Posterior cingulate gyrus (tissue), 11 donors: ENCODE measurements around the gene RGMA.

ENCODE experiments used
- DNase-seq, 10 donors: peaks; one replicate each; pipeline versions ENCODE4 v3.0.0 to v3.0.0-alpha.2; 2020 to 2021; ENCODE audit warnings: mixed read lengths in 3 of 10
- intact Hi-C: fragments of 100-400 bp; cut with DNase I; formaldehyde crosslinking; loops from one replicate; pipeline ENCODE4 v1.15.1; 2023

RGMA gene

DNA sequence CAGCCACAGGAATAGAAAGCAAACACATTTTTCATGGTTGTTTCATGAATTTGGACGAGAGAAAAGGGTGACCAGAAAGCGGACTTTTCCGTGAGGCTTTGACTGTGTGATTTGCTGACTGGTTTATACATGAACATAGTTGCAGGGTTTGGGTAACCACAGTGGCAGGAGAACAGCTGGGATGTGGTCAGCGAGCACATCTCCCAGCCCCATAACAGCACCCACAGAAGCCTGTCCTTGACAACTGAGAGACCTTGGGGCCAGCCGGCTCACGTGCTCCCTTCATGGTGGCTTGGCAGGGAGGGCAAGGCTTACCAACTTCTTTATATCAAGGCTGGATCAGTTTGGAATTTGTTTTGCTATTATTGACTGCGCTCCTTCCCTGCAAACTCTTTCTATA is 13.2 kb upstream of the RGMA start:
- intact Hi-C loops, result no loop called here
- no peak for DNase-seq

DNA sequence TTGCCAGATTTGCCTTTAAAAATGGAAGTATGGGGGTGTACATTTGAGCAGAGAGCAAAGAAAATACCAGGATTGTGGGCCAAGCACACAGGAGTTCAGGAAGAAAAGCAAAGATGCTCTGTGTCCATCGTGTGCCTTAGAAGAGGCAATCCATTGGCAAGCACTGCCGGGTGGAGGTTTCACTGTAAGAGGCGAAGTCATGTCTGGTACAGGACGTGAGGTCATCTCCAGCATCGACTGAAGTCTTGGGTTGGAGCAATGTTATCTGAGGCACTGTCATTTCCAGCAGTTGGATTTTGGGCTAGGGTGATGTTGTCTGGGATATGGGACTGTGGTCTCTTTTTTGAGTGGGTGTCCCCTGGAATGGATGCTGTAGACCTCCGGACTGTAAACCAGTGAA is 4.8 kb upstream of the RGMA start:
- intact Hi-C loops, result no loop called here

DNA sequence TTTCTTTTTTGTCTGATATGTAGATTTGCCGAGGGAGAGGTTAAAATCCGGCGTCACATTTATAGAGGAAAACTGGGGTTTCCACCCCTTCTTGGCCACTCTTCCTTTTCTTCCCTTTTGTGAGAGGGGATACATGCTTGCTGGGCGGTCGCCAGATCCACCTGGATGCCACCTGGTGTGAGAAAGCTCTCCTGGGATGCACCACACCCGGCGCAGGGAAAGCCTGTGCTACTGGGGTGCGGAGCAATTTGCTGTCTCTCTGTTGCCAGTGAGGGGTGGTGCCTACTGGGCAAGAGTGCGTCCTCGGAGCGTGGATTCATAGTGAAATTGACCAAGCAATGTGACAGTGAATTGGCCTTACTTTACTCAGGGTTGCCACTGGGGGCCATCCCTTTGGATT is 2.5 kb upstream of the RGMA start:
- intact Hi-C loops, result no loop called here
- DNase-seq, result peak in 1 of 10 donors; percentile 85

More for the DNA sequence above, 4.8 kb upstream of the RGMA start:
- DNase-seq, result no peak

DNA sequence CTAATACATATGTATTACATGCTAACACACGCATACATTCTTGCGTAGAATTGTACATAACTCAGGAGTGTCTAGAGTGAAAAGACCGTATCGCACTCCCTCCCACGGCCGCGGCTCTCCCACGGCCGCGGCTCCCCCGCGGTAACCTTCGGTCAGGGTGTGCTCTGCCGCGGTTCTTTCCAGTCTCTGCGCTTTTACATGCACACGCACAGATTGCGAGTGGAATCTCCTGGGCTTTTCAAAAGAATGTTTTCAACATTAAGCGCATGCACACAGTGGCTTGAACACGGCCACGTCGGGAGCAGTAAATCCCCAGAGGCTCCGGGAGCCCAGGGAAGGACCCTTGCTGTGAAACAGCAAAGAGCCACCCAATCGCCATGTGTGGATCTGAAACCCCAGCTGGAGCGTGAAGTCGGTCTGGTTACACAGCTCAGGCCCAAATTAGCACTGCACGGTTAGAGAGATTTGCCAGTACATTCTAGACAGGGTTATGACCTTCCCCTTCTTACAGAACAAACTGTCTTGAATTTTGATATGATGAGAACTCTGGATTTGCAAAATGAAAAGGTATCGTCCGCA is 805 bp upstream of the RGMA start:
- no peak for DNase-seq
- intact Hi-C loops, result loop anchor here (2.0 to 10.0 kb wide), 2 partner anchors 885 to 1031 kb away; no protein-coding TSS in a partner anchor

DNA sequence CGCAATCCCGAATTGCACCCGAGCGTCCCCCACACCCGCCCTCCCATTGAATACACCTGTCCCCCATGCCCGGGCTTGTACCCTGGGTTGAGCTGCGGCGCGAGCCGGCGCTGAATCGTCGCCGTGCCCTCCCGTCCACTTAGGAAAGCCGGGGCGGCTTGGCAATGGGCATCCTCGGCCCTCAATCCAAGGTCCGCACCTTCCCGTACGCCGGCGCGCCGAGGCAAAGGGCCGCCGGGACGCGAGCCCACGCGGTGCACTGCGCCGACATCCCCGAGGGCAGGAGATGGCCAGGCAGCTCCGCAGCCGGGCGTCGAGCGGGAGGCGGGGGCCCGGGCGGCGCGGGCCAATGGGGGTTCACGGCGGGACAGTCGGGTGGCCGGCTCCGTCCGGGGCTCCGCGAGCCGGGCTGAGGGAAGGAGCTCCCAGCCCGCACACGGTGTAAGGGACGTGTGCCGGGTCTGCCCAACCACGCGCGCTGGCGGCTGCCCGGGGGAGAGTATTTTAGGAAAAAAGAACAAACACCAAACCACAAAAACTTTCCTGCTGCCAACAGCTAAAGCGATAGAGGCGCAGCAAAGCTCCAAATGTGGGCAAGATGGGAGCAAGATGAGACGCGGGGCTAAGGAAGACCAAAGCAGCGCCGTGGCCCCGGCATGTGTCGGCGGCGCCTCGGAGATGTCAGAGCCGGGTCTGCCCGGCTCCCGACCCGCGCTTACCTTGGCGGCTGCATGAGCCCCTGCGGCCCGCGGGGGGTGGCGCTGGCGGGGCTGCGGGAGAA is 621 bp downstream of the RGMA start:
- DNase-seq, result peak in 2 of 10 donors; percentile 32 to 84
- intact Hi-C loops, result loop anchor here (2.0 to 10.0 kb wide), 2 partner anchors 886 to 1032 kb away; no protein-coding TSS in a partner anchor

DNA sequence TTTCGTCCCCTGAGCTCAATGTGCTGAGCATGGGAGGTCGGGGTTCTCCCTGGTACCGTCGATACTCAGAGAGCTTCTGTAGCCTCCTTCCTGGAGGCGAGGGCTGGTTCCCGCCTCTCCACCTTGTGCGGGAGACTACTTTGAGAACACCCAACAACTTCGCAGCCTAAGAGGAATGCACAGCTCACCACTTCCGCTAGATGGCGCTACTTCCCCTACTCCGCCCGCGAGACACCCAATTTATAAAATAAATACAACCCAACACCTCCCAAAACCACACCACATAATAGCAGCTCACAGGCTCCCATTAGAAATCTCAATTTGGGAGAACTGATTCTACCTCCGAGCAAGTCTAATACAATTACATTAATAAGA is 1.2 kb downstream of the RGMA start:
- DNase-seq, result peak in 9 of 10 donors; percentile 64 to 94 (median 73)
- intact Hi-C loops, result loop anchor here (2.0 to 10.0 kb wide), 2 partner anchors 887 to 1033 kb away; no protein-coding TSS in a partner anchor

DNA sequence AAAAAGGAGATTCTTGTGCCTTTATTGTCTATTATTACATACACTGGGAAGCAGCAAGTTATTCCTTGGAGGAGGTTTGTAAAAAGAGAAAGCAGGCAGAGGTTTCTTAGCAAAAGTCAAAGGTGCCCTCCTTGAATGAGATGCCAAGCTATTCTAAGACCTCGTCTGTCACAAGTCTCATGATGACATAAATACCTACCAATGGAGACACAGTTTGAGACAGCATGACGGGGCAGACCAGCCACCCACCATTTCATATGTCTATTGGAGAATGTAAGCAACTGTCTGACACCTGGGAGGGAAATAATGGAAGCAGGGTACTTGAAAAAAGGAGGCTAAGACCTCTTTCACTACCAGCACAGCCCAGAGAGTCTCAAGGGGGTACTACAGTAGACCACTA is 2.2 kb downstream of the RGMA start:
- no peak for DNase-seq
- intact Hi-C loops, result loop anchor here (10.0 kb wide), 1 partner anchor 888 kb away; no protein-coding TSS in a partner anchor

DNA sequence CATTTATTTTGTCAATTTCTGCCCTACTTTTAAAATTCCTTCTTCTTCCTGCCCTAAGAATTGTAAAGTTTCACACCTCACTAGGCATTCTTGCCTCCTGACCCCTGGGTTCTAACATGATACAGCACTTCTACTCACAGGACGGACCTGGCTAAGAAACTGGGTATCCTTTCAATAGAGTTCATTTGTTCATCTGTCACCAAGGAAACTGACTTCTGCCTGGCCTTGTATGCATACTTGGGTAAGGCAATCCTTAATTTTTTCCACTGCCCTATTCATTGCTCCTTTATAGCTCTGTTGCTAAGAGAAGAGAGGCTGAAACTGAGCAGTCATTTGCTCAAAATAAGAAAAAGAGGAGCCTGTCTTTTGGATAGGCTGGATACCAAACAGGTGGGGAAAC is 3.3 kb downstream of the RGMA start:
- no peak for DNase-seq
- intact Hi-C loops, result loop anchor here (10.0 kb wide), 1 partner anchor 889 kb away; no protein-coding TSS in a partner anchor

DNA sequence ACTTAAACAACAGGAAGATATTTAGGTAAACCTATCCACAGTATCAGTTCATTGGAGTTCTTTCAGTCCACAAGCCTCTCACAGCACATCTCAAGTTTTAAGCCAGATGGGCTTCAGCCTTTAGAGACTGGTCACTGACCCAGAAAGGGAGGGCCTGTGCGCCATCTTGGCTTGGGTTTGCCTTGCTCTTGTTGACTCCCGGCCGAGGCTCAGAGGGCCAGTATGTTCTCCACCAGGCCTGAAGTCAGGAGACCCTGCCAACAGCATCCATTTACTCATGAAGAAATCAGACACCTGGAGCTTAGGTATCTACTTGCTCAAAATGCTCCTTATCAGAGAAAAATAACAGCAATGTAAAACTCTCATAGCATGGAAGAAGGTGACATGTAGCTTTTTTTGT is 6.2 kb downstream of the RGMA start:
- DNase-seq, result no peak
- intact Hi-C loops, result loop anchor here (10.0 kb wide), 1 partner anchor 892 kb away; no protein-coding TSS in a partner anchor

DNA sequence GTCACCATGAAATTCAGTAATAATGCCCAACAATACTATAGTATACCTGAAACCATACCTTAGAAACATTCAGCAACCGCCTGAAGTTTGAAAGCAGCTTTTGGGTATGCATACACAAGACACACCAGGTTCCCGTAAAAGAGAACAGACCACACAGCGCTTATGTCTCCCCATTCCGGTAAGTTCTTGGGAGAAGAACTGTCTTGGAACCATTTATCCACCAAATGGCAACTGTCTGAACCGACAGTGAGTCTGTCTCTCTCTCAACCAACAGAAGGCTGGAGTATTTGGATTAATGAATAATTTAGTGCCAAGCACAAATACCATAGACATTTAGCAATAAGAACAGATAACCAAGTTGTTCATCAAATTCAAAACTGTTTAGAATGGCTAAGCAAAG is 7.6 kb downstream of the RGMA start:
- no peak for DNase-seq
- intact Hi-C loops, result loop anchor here (10.0 kb wide), 1 partner anchor 893 kb away; no protein-coding TSS in a partner anchor

DNA sequence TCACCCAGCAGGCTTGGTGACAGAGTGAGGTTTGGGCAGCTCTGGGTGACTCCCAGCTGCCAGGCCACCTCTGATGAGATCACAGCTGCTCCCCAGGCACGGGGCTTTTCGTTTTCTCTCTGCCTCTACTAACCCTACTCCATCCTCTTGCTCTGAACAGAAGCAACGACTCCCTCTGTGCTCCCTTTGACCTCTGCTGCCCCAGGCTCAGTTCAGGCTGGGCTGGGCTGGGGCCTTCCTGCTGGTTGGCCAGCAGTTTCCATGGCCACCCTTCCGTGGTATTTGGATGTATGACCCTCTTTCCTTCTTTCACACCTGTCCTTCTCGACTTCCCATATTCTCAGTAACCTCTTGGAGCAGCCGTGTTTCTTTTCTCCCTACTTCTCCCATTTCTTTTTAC is 8.6 kb downstream of the RGMA start:
- no peak for DNase-seq
- intact Hi-C loops, result loop anchor here (10.0 kb wide), 1 partner anchor 894 kb away; no protein-coding TSS in a partner anchor

DNA sequence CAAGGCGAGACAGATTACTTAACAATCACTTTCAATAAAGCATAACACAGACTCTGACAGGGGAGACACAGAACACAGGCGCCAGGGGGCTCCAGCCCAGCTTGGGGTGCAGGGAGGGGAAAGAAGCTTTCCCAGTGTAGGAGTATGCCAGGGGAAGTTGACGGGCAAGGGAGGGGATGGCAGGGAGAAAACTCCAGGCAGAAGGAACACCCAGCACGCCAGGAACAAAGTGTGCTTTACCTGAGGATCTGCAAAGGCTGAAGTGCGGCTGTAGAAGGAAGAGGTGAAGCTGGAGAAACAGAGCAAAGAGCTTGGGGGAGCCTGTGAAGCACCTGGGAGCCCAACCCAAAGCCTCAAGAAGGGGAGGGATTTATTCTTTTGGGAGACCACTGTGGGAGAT is 12.1 kb downstream of the RGMA start:
- DNase-seq, result peak in 1 of 10 donors; percentile 42
- intact Hi-C loops, result no loop called here

DNA sequence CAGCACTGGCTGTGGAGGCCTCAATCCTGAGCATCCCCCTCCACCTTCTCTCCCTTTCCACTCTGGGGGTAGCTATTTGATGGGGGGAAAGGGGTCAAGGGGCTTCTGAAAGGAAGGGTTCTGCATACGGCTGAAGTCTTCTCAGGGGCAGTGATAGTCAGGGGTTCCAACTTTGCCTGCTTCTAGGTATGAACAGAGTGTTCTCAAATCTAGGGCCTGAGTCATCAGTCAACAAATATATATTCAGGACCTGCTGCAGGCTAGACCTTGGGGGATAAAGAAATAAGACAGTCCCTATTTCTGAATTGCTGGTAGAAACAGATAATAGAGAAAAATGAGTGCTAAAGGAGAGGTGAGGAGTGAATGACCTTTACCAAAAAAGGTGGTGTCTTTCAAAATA is 12.8 kb downstream of the RGMA start:
- intact Hi-C loops, result no loop called here
- DNase-seq, result peak in 1 of 10 donors; percentile 3

DNA sequence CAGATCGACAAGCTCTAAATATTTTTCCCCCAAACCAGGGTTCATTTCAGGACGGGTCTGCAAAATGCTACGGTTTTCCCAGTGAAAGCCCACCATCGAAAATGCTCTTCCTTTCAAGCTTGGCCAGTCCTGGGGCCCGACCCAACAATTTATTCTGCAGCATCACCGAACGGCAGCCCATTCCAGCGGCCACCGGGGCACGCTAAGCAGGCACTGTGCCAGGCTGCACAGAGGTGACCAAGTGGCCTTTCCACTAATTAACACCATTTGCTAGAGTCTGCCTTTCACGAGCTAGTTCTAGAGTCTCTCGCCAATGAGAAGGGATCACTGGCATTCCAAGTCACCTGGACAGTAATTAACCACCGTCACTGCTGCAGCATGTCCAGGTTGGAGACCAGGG is 14.4 kb downstream of the RGMA start:
- intact Hi-C loops, result no loop called here
- peak in 1 of 10 donors; percentile 83 for DNase-seq

DNA sequence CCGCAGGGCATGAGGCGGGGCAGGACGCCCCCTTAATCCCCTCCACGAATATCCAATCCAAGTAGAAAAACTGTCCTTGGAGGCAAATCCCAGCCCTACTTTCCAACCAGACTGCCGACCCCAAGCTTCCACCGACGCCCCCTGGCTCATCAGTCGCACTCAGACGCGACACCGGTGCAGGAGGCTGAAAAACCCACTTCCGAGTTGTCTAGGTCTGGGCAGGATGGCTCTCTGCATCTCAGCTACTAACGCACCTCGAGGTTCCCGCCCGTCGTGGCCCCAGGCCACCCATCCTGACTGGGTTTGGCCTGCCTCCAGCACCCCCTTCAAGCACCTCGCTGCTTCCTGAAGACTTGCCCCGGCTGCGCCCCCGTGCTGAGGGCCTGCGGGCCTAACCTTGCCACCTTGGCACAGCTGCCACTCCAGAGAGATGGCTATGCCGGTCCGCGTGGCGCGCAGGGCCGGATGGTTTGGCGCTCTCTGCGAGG is 15.5 kb downstream of the RGMA start:
- intact Hi-C loops, result no loop called here
- DNase-seq, result peak in 3 of 10 donors; percentile 10 to 84 (median 70)

DNA sequence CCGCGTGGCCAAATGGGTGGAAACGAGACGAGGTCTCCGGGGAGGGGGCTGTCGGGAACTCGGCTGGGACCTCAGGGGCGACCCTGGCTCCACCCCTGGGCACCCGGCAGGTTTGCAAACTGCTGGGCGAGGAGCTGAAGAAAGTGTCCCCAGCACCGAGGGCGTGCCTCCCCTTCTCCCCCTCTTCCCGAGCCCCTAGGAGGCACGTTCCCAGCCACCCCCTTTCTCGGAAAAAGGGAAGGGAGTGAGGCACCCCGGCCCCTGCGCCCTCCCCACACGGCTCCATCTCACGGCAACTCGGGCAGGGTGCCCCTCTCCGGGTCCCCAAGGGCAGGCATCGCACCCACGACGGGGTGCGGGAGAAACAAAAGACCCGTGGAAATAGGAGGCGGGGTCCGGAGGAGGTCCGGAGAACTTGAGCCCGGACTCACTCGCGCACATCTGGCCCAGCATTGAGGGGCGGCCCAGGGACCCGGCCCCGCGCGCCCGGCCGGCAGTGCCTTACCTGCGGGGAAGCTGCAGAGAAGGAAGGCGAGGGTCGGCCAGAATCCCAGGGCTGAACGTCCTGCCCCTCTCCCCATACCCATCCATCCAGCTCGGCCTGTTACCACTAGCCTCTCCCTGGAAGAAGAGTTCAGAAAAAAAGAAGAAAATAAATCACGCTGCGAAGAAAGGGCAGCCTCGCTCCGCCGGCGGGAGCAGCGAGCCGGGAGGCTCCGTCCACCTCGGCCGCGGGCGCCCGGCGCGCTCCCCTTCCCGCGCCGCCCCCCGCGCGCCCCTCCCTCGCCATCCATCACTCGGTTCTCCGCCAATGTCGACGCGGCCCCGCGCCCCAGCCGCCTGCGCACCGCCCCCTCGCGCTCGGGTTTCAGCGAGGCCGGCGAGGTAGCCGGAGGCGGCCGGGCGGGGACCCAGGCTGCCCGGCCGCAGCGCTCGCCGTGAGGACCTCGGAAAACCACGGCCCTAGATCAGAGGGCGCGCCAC is 16.3 kb downstream of the RGMA start:
- intact Hi-C loops, result no loop called here
- peak in 7 of 10 donors; percentile 38 to 89 (median 61) for DNase-seq

DNA sequence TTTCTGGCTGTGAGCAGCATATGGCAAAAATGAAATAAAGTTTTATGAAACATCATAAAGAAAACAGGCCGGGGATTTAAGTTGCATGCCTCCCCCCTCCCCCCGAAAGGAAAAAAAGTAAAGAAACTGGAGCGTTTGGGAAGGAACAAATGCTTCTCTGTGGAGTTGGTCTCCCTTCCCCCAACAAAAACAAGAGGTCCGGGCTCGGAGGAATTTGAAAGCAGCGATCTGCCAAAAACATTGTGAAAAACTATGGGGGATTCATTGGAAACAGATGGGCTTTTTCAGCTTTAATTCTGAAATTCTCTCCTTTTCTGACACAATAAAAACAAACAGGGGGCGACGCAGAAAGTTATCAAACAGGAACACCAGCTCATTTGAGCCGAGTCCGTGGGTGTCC is 17.0 kb downstream of the RGMA start:
- peak in 1 of 10 donors; percentile 27 for DNase-seq

DNA sequence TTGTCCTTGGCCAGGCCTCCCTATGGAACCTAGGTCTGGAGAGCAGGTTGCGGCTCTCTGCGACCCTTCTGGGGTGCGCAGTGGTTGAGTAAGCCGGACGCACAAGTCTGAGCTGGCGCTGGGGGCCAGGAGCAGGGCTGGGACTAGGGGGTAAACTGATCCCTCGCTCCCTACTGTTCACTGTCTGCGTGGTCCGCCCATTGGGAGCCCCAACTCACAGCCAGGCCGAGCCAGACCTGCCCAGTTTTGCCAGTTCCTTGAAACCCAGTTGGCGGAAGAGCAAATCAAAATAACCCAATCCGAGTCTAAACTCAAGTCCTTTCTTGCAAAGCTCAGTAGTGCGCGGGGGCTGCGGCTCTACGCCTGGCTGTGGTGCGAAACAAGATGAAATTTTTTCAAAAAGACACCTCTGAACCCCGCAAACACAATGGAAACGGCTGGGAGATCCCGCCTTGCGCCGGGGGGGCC is 17.5 kb downstream of the RGMA start:
- DNase-seq, result peak in 3 of 10 donors; percentile 7 to 81 (median 57)
- intact Hi-C loops, result no loop called here

More for the DNA sequence above, 17.0 kb downstream of the RGMA start:
- intact Hi-C loops, result no loop called here

DNA sequence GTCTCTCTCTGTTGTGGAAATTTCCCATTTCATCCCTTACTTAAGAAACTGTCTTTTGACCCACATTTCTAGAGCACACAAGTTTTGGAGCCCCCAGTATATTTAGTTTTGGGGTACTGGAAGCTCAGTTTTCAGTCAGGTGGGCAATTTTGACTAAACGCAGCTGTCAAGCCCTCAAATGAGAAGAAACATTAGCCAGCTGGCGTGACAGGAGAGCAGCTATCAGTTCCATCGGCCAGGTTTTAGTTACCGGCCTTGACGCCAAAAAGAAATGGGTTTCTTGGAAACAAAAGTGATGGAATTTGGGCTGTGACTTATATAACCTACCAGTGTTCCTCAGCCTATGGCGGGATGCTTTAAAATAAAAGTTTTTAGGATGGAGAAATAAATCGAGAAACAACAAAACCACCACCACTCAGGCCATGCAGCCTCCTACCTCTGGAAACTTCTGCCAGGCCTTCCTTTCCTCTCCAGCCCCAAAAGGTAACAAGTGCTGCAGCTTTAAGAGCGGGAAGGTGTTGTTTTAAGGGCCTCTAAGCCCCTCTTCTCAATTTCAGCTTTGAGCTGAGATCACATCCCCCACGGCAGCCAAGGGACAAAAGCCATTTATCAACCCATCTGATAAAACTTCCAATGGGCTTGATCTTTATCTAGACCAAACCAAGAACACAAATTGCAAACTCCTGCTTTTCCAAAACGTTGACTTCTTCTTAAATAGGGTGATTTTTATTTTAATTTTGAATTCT is 18.3 kb downstream of the RGMA start:
- peak in 1 of 10 donors; percentile 19 for DNase-seq
- intact Hi-C loops, result no loop called here
